Fibroblast of gingiva (primary cell): ENCODE measurements around the gene HSD3B1.
A peak's percentile ranks its signal among the peaks of the same experiment; 100 is the strongest.

Experiments
- DNase-seq: peaks from one replicate; pipeline ENCODE4 v3.0.0-alpha.2; 2011; ENCODE audit warnings: low read depth

The HSD3B1 gene

DNA sequence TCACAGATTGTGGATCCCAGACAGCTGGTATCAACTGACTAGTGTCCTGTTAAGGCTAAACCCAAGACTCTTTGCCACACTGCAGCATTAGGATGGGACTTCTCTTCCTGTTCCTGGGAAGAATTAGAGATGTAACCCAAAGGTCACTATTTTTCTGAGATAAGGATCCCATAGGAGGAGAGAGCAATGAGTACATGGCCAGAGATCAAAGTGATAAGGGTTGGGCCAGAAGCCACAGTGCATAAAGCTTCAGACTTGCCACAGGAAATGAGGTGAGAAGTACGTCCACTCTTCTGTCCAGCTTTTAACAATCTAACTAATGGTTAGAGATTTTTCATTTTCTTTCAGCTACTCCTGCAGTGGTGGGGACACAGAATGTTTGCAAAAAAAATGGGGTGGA is at the start of gene HSD3B1:
TSS of gene HSD3B1 (plus strand) at position 270 of the 400 bp plus-strand sequence. CDS start 267 bp downstream, outside the sequence.
- DNase-seq = no peak

DNA sequence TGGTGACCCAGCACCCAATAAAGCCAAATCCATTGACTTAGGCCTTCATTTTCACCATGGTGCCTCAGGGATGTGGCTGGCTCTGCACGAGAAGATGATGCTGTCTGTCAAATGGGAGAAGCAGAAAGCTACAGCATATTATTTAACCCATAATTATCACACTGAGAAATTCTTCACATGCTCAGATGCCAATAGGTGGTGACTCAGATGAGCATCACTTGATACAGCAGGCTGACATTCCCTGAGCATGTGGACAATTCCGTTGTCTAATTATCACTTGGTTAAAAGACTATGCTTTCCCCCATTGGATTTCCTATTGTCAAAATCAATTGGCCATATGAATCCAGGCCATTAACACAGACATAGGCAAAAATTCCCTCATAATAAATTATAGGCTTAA is 44.0 kb upstream of the HSD3B1 start:
- no peak for DNase-seq

DNA sequence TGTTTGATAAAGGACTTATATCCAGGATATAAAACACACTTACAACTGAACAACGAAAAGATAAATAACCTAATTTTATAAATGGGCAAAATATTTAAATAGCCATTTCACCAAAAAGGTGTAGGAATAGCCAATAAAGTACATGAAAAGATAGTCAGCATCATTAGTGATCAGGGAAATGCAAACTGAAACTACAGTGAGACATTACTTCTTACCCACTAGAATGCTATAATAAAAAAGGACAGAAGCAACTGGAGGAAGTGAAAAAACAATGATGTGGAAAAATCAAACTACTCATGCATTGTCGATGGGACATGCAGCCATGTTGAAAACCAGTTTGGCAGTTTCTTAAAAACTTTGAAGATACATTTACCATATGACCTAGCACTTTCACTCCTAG is 43.4 kb upstream of the HSD3B1 start:
- DNase-seq = no peak

DNA sequence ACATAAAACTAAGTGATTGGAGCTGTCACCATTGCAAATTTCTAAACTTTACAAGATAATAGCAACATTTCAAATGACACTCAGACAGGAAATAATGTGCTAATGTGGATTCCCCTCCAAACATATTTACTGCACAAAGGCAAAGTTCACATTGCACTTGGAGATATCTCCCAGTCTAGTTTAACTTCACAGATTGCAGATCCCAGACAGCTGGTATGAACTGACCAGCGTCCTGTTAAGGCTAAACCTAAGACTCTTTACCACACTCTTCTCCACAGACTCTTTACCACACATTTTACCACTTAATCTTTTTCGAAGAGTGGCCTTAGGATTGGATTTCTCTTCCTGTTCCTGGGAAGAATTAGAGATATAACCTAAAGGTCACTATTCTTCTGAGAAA is 40.6 kb upstream of the HSD3B1 start:
- DNase-seq = no peak

GRCh38 chr1:119467219-119467618 is 39.8 kb upstream of the HSD3B1 start:
- no peak for DNase-seq

DNA sequence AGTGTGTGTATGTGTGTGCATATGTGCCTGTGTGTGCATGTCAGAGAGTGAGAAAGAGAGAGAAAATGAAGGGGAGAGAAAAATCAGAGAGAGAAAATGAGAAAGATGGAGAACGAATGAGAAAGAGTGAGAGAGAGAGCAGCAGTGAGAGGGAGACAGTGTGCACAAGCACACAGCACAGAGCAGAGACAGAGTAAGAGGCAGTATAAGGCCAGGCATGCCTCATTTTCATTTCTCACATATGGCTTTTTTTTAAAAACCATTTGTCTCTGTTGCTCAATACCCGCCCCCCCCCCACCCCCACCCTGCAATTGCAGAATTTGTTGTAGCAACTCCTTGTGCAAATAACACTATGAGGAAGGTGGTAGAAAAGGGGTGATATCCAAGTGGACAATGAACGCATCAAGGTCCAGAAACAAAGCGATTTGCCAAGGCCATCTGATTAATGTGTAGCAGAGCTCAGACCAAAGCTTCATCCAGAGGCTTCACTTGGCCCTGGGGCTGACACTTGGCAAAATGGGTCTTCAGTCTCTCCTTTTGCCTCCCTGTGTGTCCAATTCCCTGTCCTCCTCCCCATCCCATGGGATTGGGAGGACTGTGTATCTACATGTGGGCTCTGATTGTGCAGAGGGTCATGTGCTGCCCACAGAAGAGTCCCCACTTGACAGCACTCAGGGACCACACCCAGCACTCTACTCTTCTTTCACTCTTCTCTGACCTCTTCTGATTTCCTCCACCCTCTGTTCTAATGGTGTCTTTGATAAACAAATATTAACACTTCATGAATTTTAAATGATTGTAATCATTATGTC is 38.9 kb upstream of the HSD3B1 start:
- no peak for DNase-seq

GRCh38 chr1:119469741-119470140 is 37.3 kb upstream of the HSD3B1 start:
- no peak for DNase-seq

DNA sequence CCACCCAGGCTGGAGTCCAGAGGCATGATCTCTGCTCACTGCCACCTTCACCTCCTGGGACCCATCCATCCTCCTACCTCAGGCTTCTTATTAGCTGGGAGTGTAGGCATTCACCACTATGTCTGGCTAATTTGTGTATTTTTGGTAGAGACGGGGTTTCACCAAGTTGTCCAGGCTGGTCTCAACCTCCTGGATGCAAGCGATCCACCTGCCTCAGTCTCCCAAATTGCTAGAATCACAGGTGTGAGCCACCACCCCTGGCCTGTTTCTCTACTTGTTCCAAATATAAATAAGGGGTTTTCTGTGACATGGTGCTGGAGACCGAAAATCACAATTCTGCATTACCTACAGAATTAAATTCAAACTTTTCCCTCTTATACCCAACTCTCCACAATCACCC is 36.6 kb upstream of the HSD3B1 start:
- no peak for DNase-seq

GRCh38 chr1:119470958-119471357 is 36.1 kb upstream of the HSD3B1 start:
- DNase-seq = no peak

DNA sequence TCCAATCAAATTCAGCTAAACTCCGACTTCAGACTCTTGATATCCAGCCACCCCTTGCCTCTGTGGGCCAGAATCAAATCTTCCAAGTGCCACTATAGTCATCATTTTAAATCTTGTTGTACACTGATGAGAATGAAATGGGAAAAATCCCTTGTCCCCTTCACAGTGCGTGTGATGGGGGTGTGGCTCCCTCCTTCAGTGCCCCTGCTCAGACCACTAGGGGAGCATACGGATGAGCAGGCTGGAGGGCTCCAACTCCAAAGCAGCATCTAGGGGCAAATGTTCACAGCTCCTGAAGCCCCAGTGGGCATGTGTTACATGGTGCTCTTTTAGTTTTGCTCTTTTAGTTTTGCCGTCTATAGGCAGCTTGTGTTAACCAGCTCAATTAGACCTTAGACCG is 35.4 kb upstream of the HSD3B1 start:
- no peak for DNase-seq

- no peak for DNase-seq
Measured at GRCh38 chr1:119472080-119472818, 34.8 kb upstream of the HSD3B1 start.

GRCh38 chr1:119472819-119473175 is 34.2 kb upstream of the HSD3B1 start:
- no peak for DNase-seq

DNA sequence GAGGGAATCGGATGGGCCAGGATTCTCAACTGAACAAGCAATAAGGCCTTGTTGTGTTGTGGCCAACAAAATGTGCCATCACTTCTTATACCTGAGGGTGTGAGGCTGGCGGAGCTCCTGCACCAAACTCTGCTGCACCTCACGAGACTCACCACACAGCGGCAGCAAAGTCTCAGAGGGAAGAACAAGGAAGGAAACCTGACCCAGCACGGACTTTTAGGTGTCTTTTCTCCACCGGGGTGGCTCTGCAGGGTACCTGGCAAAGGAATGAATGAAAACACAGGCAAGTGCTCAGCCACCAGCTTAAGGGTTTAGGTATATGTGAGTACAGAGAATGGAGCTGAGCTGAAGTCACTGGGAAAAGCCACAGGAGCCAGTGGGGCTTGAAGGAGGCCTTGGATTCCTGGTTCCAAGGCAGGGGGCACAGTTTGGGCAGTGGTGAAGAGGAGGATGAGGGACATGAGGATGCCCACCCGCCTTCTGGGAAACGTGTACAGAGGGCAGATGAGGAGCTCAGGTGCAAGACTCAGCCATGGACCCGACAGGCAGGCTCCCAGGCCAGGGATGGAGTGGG is 31.1 kb upstream of the HSD3B1 start:
- DNase-seq = peak; percentile 3

DNA sequence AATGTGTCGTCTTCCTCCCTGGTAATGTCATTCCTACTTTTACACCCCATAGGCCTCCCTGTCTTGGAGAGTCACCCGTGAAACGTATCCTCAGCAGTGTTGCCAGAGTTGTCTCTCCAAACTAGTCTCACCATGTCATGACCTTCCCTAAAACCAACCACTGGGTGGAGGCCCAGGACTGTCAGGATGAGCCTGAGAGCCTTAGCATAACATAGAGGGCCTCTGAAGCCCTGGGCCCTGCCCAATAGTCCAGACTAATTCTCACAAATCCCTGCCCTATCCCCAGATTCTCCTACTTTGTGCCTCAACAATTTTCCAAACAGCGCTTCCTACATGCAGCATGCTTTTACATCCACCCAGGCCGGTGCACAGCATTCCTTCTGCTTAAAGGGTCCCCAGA is 29.3 kb upstream of the HSD3B1 start:
- DNase-seq = no peak

- no peak for DNase-seq
Measured at GRCh38 chr1:119480175-119480574, 26.8 kb upstream of the HSD3B1 start.

- DNase-seq = no peak
Measured at GRCh38 chr1:119481951-119482350, 25.1 kb upstream of the HSD3B1 start.

DNA sequence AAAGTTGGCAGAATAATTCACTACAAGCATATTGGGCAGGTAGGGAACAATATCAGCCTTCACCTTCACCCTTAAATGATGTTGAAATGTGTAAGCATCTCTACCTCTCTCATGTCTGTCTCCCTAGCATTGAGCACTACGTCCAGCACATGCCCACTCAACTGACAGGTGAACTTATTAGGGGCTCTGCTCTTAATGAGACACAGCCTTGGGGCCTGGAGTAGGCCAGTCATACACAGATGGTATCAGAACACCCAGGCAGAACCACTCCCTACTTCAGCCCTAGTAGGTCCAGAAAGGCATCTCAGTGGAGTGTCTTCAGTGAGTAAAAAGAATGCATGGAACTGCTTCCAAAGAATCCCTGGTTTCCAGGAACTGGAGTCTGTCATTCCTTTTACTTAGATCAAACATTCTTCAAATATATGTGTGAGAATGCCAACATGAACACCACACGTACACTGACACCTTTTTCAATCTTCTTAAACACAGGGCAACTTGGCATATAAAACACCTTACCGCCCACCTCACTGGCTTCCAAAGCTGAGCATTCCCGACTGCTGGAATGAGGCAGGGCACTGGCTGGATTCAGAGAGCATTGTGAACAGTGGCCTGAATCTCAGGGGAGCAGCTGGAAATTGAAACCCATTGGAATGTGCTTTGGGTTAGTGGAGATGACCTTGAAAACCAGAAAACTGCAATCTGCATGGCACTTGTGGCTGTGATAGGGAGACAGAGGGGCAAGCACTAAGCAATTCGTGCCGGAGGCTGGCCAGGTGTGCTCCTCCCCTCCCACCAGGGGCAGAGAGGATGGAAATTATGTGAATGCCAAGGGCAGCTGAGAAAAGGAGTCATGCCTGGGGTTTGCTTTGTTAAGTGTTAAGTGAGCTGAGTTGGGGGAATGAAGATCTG is 24.2 kb upstream of the HSD3B1 start:
- no peak for DNase-seq

DNA sequence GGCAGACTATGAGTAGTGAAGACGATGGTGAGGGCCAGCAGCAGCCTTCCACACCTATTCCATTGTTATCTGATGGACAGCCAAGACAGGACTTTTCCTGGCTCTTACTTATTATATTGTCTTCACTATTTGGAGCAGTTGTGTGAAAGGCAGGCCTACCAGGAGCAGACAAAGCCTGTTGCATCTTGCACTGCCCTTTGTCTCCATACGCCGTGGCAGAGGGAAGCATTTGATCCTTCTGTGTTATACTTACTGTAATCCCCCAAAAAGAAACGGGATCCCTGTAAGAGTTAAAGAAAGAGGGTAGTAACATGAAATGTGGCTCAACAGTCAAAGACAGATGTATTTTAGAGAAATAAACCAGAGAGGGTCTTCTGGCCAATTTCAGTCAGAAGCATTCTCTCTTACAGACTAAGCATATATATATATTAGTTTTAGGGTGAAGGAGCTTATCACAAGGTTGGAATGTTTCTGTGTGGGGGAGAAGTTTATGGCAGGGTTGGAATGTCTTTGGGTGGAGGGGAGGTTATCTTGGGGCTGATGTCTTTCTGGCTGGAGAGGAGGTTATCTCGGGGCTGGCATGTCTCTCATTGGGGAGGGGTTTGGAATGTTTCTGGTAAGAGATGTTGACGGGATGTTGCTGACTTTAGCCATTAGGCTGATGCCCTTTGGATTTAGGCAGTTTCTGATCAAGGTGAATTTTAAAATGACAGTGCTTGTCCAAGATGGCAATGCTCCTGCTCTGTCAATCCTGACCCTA is 23.4 kb upstream of the HSD3B1 start:
- no peak for DNase-seq

DNA sequence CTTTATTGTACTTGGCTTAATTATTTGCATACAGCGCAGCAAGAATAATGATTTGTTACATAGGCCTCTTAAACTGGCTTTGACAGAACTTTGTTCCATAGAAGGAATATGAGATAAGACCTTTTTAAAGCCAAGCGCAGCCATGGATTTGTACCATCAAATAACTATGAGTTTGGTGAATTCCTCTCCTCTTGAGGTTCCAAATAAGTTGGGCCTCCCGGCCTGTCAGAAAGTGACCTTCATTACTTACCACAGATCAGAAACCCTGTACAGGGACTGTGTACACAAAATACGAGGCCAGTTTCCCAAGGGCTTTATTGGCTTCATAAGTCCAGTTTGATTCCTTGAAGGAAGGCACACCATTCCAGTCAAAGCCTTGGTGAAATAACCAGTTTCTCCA is 21.8 kb upstream of the HSD3B1 start:
- no peak for DNase-seq

DNA sequence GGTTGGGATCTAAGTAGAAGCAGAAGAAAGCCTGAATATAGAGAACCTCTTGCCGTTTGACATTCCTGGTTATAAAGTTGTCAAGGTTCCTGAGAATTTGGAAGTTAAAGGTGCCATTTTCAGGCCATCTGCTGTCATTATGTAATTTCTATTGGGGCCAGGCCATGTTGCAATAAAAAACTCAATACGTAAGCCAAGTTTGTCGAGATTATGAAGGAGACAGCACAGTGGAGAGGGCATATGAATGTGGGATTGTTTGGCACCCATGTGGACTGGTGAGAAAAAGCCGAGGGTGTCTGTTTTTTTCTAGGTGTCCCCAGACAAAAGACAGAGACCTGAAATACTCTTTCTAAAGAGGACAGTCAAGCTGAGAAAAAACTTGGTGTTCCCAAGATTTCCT is 18.8 kb upstream of the HSD3B1 start:
- no peak for DNase-seq

- DNase-seq = no peak
Measured at GRCh38 chr1:119489201-119489600, 17.8 kb upstream of the HSD3B1 start.
